ENCODE measurements around the gene ZMIZ1. TPM values are rescaled to one million over a fixed set of nuclear protein-coding genes. Genes with fewer than 3 reads are reported as not detected.
A peak's percentile ranks its signal among the peaks of the same experiment; 100 is the strongest.

Gene ZMIZ1
- polyA plus RNA-seq, 1 experiment: 13.0 TPM

DNA sequence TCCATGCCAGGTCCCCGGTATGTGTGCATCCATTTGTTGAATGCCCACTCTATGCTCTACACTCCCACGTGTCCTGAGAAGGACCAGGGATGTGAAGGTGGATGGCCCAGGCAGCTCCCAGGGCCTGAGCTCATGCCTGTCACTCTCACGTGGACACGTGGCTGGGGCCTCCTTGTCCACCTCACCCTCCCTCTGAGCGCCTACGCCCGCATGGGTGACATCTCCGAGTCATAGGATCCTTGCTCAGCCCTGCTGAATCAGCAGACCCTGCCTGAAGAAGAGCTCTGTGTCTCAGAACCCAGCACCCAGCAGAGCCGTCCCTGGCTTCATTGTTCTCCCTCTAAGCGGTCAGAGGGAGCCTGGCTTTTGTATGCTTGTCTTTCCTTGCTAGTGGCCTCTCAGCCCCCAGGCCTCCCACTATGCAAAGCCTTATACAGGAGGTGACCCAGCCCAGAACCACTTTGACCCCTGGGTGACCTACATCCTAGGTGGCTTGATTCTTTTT lies 170.6 kb downstream of the ZMIZ1 start:
- Histone ChIP-seq H3K27me3 (ENCODE audit: control insufficient read depth, insufficient read depth, low read length) (no peaks in the 10 kb centered on the region), H3K36me3 (ENCODE audit: control insufficient read depth, insufficient read depth, low read length) (peaks cover 12% of the 10 kb centered on the region), H3K4me3 (ENCODE audit: low read depth, low read length) (no peak overlapping the region)
- TF ChIP-seq, protein P1, sequence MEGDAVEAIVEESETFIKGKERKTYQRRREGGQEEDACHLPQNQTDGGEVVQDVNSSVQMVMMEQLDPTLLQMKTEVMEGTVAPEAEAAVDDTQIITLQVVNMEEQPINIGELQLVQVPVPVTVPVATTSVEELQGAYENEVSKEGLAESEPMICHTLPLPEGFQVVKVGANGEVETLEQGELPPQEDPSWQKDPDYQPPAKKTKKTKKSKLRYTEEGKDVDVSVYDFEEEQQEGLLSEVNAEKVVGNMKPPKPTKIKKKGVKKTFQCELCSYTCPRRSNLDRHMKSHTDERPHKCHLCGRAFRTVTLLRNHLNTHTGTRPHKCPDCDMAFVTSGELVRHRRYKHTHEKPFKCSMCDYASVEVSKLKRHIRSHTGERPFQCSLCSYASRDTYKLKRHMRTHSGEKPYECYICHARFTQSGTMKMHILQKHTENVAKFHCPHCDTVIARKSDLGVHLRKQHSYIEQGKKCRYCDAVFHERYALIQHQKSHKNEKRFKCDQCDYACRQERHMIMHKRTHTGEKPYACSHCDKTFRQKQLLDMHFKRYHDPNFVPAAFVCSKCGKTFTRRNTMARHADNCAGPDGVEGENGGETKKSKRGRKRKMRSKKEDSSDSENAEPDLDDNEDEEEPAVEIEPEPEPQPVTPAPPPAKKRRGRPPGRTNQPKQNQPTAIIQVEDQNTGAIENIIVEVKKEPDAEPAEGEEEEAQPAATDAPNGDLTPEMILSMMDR (IDR thresholded peaks at IDR 0.05; ENCODE audit: insufficient read depth, low read depth, low read length): no peak
- ChIA-PET CTCF (interaction anchor here (1.5 kb wide), 1 partner anchor 77 kb away, joined by 3 read pairs; no protein-coding TSS in a partner anchor), POLR2A (interaction anchor here (0.6 kb wide), 1 partner anchor 44 kb away, joined by 3 read pairs; no protein-coding TSS in a partner anchor)
- no peak for DNase-seq (ENCODE audit: low read depth)

GRCh38 chr10:79239924-79240581 lies 171.3 kb downstream of the ZMIZ1 start:
- Histone ChIP-seq H3K36me3 (ENCODE audit: control insufficient read depth, insufficient read depth, low read length) (peaks cover 9% of the 10 kb centered on the region), H3K4me3 (ENCODE audit: low read depth, low read length) (no peak overlapping the region), H3K27me3 (ENCODE audit: control insufficient read depth, insufficient read depth, low read length) (no peaks in the 10 kb centered on the region)
- ChIA-PET CTCF (interaction anchor here (1.5 kb wide), 1 partner anchor 77 kb away, joined by 3 read pairs; no protein-coding TSS in a partner anchor), POLR2A (no interaction called here)
- DNase-seq (ENCODE audit: low read depth): no peak
- TF ChIP-seq, protein P1 (IDR thresholded peaks at IDR 0.05; ENCODE audit: insufficient read depth, low read depth, low read length): no peak

DNA sequence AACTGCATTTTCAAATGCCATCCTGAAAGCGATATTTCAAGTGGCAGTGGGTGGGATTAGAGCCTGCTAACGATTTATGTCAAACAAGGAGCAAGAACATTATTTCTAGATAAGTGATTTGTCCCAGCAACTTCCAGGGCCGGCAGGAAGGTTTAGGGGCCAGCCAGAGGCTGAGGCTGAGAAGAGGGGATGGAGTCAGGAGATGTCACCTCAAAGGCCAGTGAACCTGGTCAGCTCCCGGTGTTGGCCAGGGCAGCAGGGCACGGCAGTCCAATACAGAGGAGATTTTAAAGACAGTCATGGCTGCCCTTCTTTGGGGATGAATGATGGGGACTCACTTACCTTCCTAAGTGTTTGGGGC lies 172.8 kb downstream of the ZMIZ1 start:
- no peaks in the 10 kb centered on the region for H3K27me3 ChIP-seq (ENCODE audit: control insufficient read depth, insufficient read depth, low read length)
- ChIA-PET POLR2A (interaction anchor here (0.5 to 0.6 kb wide), 2 partner anchors 288 to 487 kb away, joined by 3 to 4 read pairs; no protein-coding TSS in a partner anchor), CTCF (interaction anchor here (0.7 to 1.2 kb wide), 2 partner anchors 13 to 596 kb away, joined by 3 read pairs; no protein-coding TSS in a partner anchor)
- no peak for DNase-seq (ENCODE audit: low read depth)
- peaks cover 6% of the 10 kb centered on the region for H3K36me3 ChIP-seq (ENCODE audit: control insufficient read depth, insufficient read depth, low read length)
- no peak overlapping the region for H3K4me3 ChIP-seq (ENCODE audit: low read depth, low read length)
- TF ChIP-seq, protein P1 (IDR thresholded peaks at IDR 0.05; ENCODE audit: insufficient read depth, low read depth, low read length): no peak

GRCh38 chr10:79241990-79242619 lies 173.3 kb downstream of the ZMIZ1 start:
- POLR2A ChIA-PET: interaction anchor here (0.5 to 0.7 kb wide), 3 partner anchors 289 to 695 kb away, joined by 3 to 4 read pairs (median 4); no protein-coding TSS in a partner anchor
- peak overlapping the region; percentile 46 for H3K4me3 ChIP-seq (ENCODE audit: low read depth, low read length)
- CTCF ChIA-PET: interaction anchor here (0.7 to 1.2 kb wide), 2 partner anchors 14 to 597 kb away, joined by 3 read pairs; no protein-coding TSS in a partner anchor
- TF ChIP-seq, protein P1 (IDR thresholded peaks at IDR 0.05; ENCODE audit: insufficient read depth, low read depth, low read length): no peak
- H3K36me3 ChIP-seq (ENCODE audit: control insufficient read depth, insufficient read depth, low read length): peaks cover 3% of the 10 kb centered on the region
- H3K27me3 ChIP-seq (ENCODE audit: control insufficient read depth, insufficient read depth, low read length): no peaks in the 10 kb centered on the region
- no peak for DNase-seq (ENCODE audit: low read depth)

- TF ChIP-seq, protein P1 (IDR thresholded peaks at IDR 0.05; ENCODE audit: insufficient read depth, low read depth, low read length): no peak
- Histone ChIP-seq H3K27me3 (ENCODE audit: control insufficient read depth, insufficient read depth, low read length) (no peaks in the 10 kb centered on the region), H3K4me3 (ENCODE audit: low read depth, low read length) (peak overlapping the region; percentile 46), H3K36me3 (ENCODE audit: control insufficient read depth, insufficient read depth, low read length) (peaks cover 3% of the 10 kb centered on the region)
- DNase-seq (ENCODE audit: low read depth): no peak
- ChIA-PET POLR2A (interaction anchor here (0.7 kb wide), 1 partner anchor 696 kb away, joined by 4 read pairs; no protein-coding TSS in a partner anchor), CTCF (no interaction called here)
These were observed 173.9 kb downstream of the ZMIZ1 start for GRCh38 chr10:79242620-79243152.
